ENCODE data around the gene PRKCI. TPM values are rescaled to one million over a fixed set of nuclear protein-coding genes. Genes with fewer than 3 reads are reported as not detected.
"Not testable (repeated sequence)": the region's sequence is repeated elsewhere in the genome, so short reads cannot be mapped to it uniquely, and the experiment has no call there.

Gene PRKCI
- polyA plus RNA-seq, 1 donor from 2014 or later = 70.8 TPM

DNA sequence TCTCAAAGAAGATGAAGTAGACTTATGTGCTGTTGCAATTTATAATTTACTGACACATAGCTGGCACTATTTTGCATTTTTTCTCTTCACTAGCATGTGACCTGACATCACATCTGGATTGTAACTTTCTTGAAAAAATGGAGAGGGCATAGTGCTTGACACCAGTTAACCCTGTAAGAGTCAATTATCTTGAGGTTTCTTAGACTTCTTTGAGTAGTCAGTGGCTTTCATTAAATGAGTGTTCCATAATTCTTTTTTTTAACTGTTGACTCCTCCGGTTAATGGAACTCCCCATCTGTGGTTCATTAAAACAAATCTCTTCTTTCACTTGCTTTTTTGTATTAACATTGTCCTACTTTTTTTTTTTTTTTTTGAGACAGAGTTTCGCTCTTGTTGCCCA lies 16.9 kb upstream of the PRKCI start:
- H3K9ac ChIP-seq (ENCODE audit: low read length) = no peak overlapping the region
- H3K9me2 ChIP-seq (ENCODE audit: insufficient read depth, low read length) = no peaks in the 10 kb centered on the region
- no peak overlapping the region for H3K4me3 ChIP-seq (ENCODE audit: low read length)
- no peak for TF ChIP-seq EZH2 (IDR thresholded peaks at IDR 0.05; ENCODE audit: borderline replicate concordance, insufficient read depth, low read length, poor library complexity, severe bottlenecking)
- TF ChIP-seq REST (IDR thresholded peaks at IDR 0.05; ENCODE audit: borderline replicate concordance) = no peak
- TF ChIP-seq MXI1 (conservative IDR thresholded peaks at IDR 0.05; ENCODE audit: poor library complexity, severe bottlenecking) = no peak
- TF ChIP-seq, protein P1, sequence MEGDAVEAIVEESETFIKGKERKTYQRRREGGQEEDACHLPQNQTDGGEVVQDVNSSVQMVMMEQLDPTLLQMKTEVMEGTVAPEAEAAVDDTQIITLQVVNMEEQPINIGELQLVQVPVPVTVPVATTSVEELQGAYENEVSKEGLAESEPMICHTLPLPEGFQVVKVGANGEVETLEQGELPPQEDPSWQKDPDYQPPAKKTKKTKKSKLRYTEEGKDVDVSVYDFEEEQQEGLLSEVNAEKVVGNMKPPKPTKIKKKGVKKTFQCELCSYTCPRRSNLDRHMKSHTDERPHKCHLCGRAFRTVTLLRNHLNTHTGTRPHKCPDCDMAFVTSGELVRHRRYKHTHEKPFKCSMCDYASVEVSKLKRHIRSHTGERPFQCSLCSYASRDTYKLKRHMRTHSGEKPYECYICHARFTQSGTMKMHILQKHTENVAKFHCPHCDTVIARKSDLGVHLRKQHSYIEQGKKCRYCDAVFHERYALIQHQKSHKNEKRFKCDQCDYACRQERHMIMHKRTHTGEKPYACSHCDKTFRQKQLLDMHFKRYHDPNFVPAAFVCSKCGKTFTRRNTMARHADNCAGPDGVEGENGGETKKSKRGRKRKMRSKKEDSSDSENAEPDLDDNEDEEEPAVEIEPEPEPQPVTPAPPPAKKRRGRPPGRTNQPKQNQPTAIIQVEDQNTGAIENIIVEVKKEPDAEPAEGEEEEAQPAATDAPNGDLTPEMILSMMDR (IDR thresholded peaks at IDR 0.05; ENCODE audit: poor library complexity, severe bottlenecking) = no peak
- no peak for TF ChIP-seq SMC3 (conservative IDR thresholded peaks at IDR 0.05; ENCODE audit: poor library complexity)
- no peak for TF ChIP-seq RAD21 (conservative IDR thresholded peaks at IDR 0.05)
- no peak for TF ChIP-seq EP300 (conservative IDR thresholded peaks at IDR 0.05; ENCODE audit: poor library complexity, severe bottlenecking)
- TF ChIP-seq POLR2AphosphoS5 (IDR thresholded peaks at IDR 0.05) = no peak
- no peak for TF ChIP-seq TAF1 (IDR thresholded peaks at IDR 0.05; ENCODE audit: low read depth)
- no peak overlapping the region for H3K27ac ChIP-seq (ENCODE audit: low read length)
- H3F3A ChIP-seq (ENCODE audit: insufficient read depth, low read length, poor library complexity, severe bottlenecking) = no peaks in the 10 kb centered on the region
- no peaks in the 10 kb centered on the region for H3K9me3 ChIP-seq (ENCODE audit: low read length)
- H3K4me2 ChIP-seq (ENCODE audit: low read length) = no peak overlapping the region
- no peaks in the 10 kb centered on the region for H3K27me3 ChIP-seq (ENCODE audit: insufficient read depth, low read depth, low read length)
- H3K36me3 ChIP-seq (ENCODE audit: insufficient read depth, low read length) = no peaks in the 10 kb centered on the region
- H2AFZ ChIP-seq (ENCODE audit: low read depth, low read length) = no peak overlapping the region
- no peaks in the 10 kb centered on the region for H3K79me2 ChIP-seq (replicated peaks; ENCODE audit: insufficient read depth, low read length)
- no peaks in the 10 kb centered on the region for H4K20me1 ChIP-seq (ENCODE audit: insufficient read depth)

- H3K4me2 ChIP-seq (ENCODE audit: low read length); H3K79me2 ChIP-seq (replicated peaks; ENCODE audit: insufficient read depth, low read length); H3K27ac ChIP-seq (ENCODE audit: low read length); H3K9me3 ChIP-seq (ENCODE audit: low read length); H2AFZ ChIP-seq (ENCODE audit: low read depth, low read length); H3K36me3 ChIP-seq (ENCODE audit: insufficient read depth, low read length); H4K20me1 ChIP-seq (ENCODE audit: insufficient read depth); H3K27me3 ChIP-seq (ENCODE audit: insufficient read depth, low read depth, low read length); H3K9me2 ChIP-seq (ENCODE audit: insufficient read depth, low read length); H3K4me3 ChIP-seq (ENCODE audit: low read length); H3K9ac ChIP-seq (ENCODE audit: low read length); H3F3A ChIP-seq (ENCODE audit: insufficient read depth, low read length, poor library complexity, severe bottlenecking): not testable (repeated sequence)
These were observed 16.0 kb upstream of the PRKCI start for GRCh38 chr3:170206164-170206762.

- H3K9ac ChIP-seq (ENCODE audit: low read length) = no peak overlapping the region
- H3F3A ChIP-seq (ENCODE audit: insufficient read depth, low read length, poor library complexity, severe bottlenecking) = no peaks in the 10 kb centered on the region
- no peaks in the 10 kb centered on the region for H3K9me2 ChIP-seq (ENCODE audit: insufficient read depth, low read length)
- H4K20me1 ChIP-seq (ENCODE audit: insufficient read depth) = no peaks in the 10 kb centered on the region
- H3K9me3 ChIP-seq (ENCODE audit: low read length) = no peaks in the 10 kb centered on the region
- H3K79me2 ChIP-seq (replicated peaks; ENCODE audit: insufficient read depth, low read length) = no peaks in the 10 kb centered on the region
- H3K4me3 ChIP-seq (ENCODE audit: low read length) = no peak overlapping the region
- no peak overlapping the region for H2AFZ ChIP-seq (ENCODE audit: low read depth, low read length)
- H3K27ac ChIP-seq (ENCODE audit: low read length) = no peak overlapping the region
- H3K27me3 ChIP-seq (ENCODE audit: insufficient read depth, low read depth, low read length) = no peaks in the 10 kb centered on the region
- H3K36me3 ChIP-seq (ENCODE audit: insufficient read depth, low read length) = no peaks in the 10 kb centered on the region
- TF ChIP-seq EZH2 (IDR thresholded peaks at IDR 0.05; ENCODE audit: borderline replicate concordance, insufficient read depth, low read length, poor library complexity, severe bottlenecking) = no peak
- TF ChIP-seq SMC3 (conservative IDR thresholded peaks at IDR 0.05; ENCODE audit: poor library complexity) = no peak
- TF ChIP-seq RAD21 (conservative IDR thresholded peaks at IDR 0.05) = no peak
- TF ChIP-seq, protein P1 (IDR thresholded peaks at IDR 0.05; ENCODE audit: poor library complexity, severe bottlenecking) = no peak
- no peak for TF ChIP-seq EP300 (conservative IDR thresholded peaks at IDR 0.05; ENCODE audit: poor library complexity, severe bottlenecking)
- H3K4me2 ChIP-seq (ENCODE audit: low read length) = no peak overlapping the region
These were observed 14.5 kb upstream of the PRKCI start for GRCh38 chr3:170207717-170208116.

Data from neural cell (in vitro differentiated cells).